ENCODE results near the gene HACE1. TPM values are rescaled to one million over a fixed set of nuclear protein-coding genes. Genes with fewer than 3 reads are reported as not detected.

HACE1 gene
- total RNA-seq, 1 donor from 2014 or later: 5.9 TPM

- TF ChIP-seq, protein P1, sequence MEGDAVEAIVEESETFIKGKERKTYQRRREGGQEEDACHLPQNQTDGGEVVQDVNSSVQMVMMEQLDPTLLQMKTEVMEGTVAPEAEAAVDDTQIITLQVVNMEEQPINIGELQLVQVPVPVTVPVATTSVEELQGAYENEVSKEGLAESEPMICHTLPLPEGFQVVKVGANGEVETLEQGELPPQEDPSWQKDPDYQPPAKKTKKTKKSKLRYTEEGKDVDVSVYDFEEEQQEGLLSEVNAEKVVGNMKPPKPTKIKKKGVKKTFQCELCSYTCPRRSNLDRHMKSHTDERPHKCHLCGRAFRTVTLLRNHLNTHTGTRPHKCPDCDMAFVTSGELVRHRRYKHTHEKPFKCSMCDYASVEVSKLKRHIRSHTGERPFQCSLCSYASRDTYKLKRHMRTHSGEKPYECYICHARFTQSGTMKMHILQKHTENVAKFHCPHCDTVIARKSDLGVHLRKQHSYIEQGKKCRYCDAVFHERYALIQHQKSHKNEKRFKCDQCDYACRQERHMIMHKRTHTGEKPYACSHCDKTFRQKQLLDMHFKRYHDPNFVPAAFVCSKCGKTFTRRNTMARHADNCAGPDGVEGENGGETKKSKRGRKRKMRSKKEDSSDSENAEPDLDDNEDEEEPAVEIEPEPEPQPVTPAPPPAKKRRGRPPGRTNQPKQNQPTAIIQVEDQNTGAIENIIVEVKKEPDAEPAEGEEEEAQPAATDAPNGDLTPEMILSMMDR (IDR thresholded peaks at IDR 0.05; ENCODE audit: borderline replicate concordance): no peak
- no peak overlapping the region for H3K27ac ChIP-seq (replicated peaks)
- H3K4me1 ChIP-seq: peaks cover 14% of the 10 kb centered on the region
- intact Hi-C loops (cut with micrococcal nuclease): no loop called here
- DNase-seq: no peak
- H3K36me3 ChIP-seq: no peaks in the 10 kb centered on the region
- no peaks in the 10 kb centered on the region for H3K27me3 ChIP-seq (ENCODE audit: low read depth)
- no peak overlapping the region for H3K4me3 ChIP-seq
- H3K9me3 ChIP-seq (replicated peaks): no peaks in the 10 kb centered on the region
Measured at GRCh38 chr6:104702126-104702841, 157.4 kb downstream of the HACE1 start.

DNA sequence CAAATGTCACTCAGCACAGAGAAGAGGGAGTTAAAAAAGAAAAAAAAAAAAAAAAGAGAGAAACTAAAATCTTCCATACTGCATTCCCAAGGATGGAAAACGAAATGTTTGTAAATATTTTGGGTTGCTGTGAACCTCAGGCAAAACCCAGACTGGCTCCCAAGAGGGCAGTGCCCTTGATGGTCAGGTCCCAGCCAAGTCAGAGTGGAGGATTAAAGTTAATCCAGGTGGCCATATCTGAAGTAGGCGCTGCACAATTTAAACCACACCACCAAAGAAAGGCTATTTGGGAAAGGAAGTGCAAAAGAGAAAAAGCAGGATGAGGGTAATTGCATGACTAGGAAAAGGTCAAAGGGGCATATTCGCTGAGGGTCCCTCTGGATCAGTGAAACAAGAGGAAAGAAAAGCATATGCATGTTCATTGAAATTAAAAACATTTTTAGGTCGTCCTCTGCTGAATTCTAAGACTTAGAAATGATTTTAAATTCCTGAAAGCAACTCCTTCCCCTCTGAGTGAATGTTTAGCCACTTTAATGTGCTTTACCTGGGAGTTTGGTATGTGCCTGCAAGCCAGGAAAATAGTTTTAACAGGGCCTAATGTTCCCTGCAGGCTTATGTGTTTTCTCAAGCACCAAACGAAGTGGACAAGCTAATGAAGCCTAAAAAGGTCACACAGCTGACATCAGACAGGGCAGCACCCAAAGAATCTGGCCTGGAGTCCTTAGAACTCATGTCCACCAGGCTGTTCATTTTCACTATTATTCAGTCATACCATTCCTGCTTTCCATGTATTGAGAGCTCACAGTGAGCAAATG lies 159.1 kb downstream of the HACE1 start:
- TF ChIP-seq, protein P1 (IDR thresholded peaks at IDR 0.05; ENCODE audit: borderline replicate concordance): no peak
- Histone ChIP-seq H3K36me3 (no peaks in the 10 kb centered on the region), H3K4me3 (no peak overlapping the region), H3K9me3 (replicated peaks) (no peaks in the 10 kb centered on the region), H3K27ac (replicated peaks) (no peak overlapping the region), H3K4me1 (peaks cover 9% of the 10 kb centered on the region), H3K27me3 (ENCODE audit: low read depth) (no peaks in the 10 kb centered on the region)
- intact Hi-C loops (cut with micrococcal nuclease): no loop called here
- DNase-seq: no peak

GRCh38 chr6:104699593-104700329 lies 160.0 kb downstream of the HACE1 start:
- TF ChIP-seq, protein P1 (IDR thresholded peaks at IDR 0.05; ENCODE audit: borderline replicate concordance): no peak
- no peak overlapping the region for H3K4me3 ChIP-seq
- H3K9me3 ChIP-seq (replicated peaks): no peaks in the 10 kb centered on the region
- DNase-seq: no peak
- intact Hi-C loops (cut with micrococcal nuclease): no loop called here
- H3K27ac ChIP-seq (replicated peaks): no peak overlapping the region
- H3K36me3 ChIP-seq: no peaks in the 10 kb centered on the region
- H3K27me3 ChIP-seq (ENCODE audit: low read depth): no peaks in the 10 kb centered on the region
- H3K4me1 ChIP-seq: peaks cover 5% of the 10 kb centered on the region

- H3K4me1 ChIP-seq: no peaks in the 10 kb centered on the region
- no peaks in the 10 kb centered on the region for H3K9me3 ChIP-seq (replicated peaks)
- H3K27ac ChIP-seq (replicated peaks): no peak overlapping the region
- intact Hi-C loops (cut with micrococcal nuclease): no loop called here
- TF ChIP-seq, protein P1 (IDR thresholded peaks at IDR 0.05; ENCODE audit: borderline replicate concordance): no peak
- H3K4me3 ChIP-seq: no peak overlapping the region
- DNase-seq: no peak
- H3K36me3 ChIP-seq: no peaks in the 10 kb centered on the region
- no peaks in the 10 kb centered on the region for H3K27me3 ChIP-seq (ENCODE audit: low read depth)
Measured at GRCh38 chr6:104698979-104699378, 160.7 kb downstream of the HACE1 start.

DNA sequence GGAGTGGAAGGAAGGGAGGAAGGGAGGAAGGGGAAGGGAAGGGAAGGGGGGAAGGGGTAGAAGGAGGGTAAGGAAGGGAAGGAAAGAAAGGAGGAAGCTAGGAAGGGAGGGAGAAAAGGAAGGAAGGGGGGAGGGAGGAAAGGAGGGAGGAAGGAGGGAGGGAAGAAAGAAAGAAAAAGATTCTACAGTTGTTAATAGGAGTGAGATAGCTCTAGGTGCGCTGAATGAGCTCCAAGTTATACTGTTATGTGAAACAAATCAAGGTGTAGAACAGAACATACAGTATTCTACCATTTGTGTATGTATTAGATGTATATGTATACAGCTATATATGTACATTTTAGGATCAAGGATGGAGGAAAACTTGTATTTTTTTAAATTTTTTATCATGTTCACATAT lies 167.7 kb downstream of the HACE1 start:
- Histone ChIP-seq H3K36me3 (no peaks in the 10 kb centered on the region), H3K4me3 (no peak overlapping the region), H3K9me3 (replicated peaks) (peaks cover 5% of the 10 kb centered on the region), H3K27me3 (ENCODE audit: low read depth) (no peaks in the 10 kb centered on the region), H3K4me1 (no peaks in the 10 kb centered on the region), H3K27ac (replicated peaks) (no peak overlapping the region)
- DNase-seq: no peak
- intact Hi-C loops (cut with micrococcal nuclease): no loop called here
- TF ChIP-seq, protein P1 (IDR thresholded peaks at IDR 0.05; ENCODE audit: borderline replicate concordance): no peak
